ENCODE data around the gene BNIPL. TPM values are rescaled to one million over a fixed set of nuclear protein-coding genes. Genes with fewer than 3 reads are reported as not detected.

The BNIPL gene
- total RNA-seq, 2 experiments from 2014 or later, result 0.30 to 0.42 TPM

- Mint-ChIP-seq H3K36me3 (ENCODE audit: low read depth) (peaks cover 45% of the 10 kb centered on the region), H3K4me1 (ENCODE audit: low read depth) (peaks cover 78% of the 10 kb centered on the region), H3K9me3 (no peaks in the 10 kb centered on the region), H3K4me3 (peak overlapping the region; percentile 93), H3K27me3 (no peaks in the 10 kb centered on the region), H3K27ac (peak overlapping the region; percentile 90)
- ChIA-PET CTCF (interaction anchor here (0.6 to 8.3 kb wide), 8 partner anchors 11 to 126 kb away, joined by 3 to 58 read pairs (median 4); partner anchors contain the start of genes CDC42SE1, GABPB2, MINDY1 and MLLT11), POLR2A (interaction anchor here (0.6 to 6.7 kb wide), 16 partner anchors 7 to 234 kb away, joined by 3 to 144 read pairs (median 6); partner anchors contain the start of genes BNIPL, CDC42SE1, GABPB2 and MINDY1)
- no peaks in the 10 kb centered on the region for H3K27me3 ChIP-seq (ENCODE audit: control insufficient read depth in 1 of 2, insufficient read depth in 2 of 2, low read length in 2 of 2)
- intact Hi-C loops (cut with DNase I, micrococcal nuclease), result loop anchor here in 1 of 2 experiments (1.0 to 2.0 kb wide), 2 partner anchors 8 to 23 kb away; partner anchors contain the start of gene GABPB2
- peak overlapping the region; percentile 65 to 73 for H3K27ac ChIP-seq (ENCODE audit: low read depth in 1 of 2, low read length in 2 of 2)
- H3K4me3 ChIP-seq (ENCODE audit: low read length), result peak overlapping the region; percentile 84
- no peaks in the 10 kb centered on the region for H3K9me3 ChIP-seq (ENCODE audit: control insufficient read depth in 1 of 2, insufficient read depth in 1 of 2, low read length in 2 of 2)
- TF ChIP-seq CTCF (IDR thresholded peaks at IDR 0.05), result peak; percentile 52
- peaks cover 55% of the 10 kb centered on the region for H3K4me1 ChIP-seq (ENCODE audit: insufficient read depth, low read length)
- peak; percentile 28 to 84 (median 51) for DNase-seq
- ATAC-seq (ENCODE audit: poor library complexity), result peak; percentile 77
- H3K36me3 ChIP-seq (ENCODE audit: insufficient read depth, low read length), result peaks cover 22% of the 10 kb centered on the region
Measured at GRCh38 chr1:151047925-151048644, 11.7 kb downstream of the BNIPL start.

GRCh38 chr1:151048645-151049032 is 12.3 kb downstream of the BNIPL start:
- Mint-ChIP-seq H3K27me3 (no peaks in the 10 kb centered on the region), H3K4me1 (ENCODE audit: low read depth) (peaks cover 75% of the 10 kb centered on the region), H3K4me3 (peak overlapping the region; percentile 93), H3K27ac (peak overlapping the region; percentile 90), H3K9me3 (no peaks in the 10 kb centered on the region), H3K36me3 (ENCODE audit: low read depth) (peaks cover 51% of the 10 kb centered on the region)
- no peak for TF ChIP-seq CTCF (IDR thresholded peaks at IDR 0.05)
- ChIA-PET POLR2A (interaction anchor here (1.0 to 6.7 kb wide), 11 partner anchors 10 to 75 kb away, joined by 3 to 144 read pairs (median 7); partner anchors contain the start of genes CDC42SE1, GABPB2, MINDY1 and MLLT11), CTCF (interaction anchor here (1.0 to 8.3 kb wide), 6 partner anchors 10 to 51 kb away, joined by 3 to 58 read pairs (median 9); partner anchors contain the start of genes CDC42SE1, GABPB2, MINDY1 and MLLT11)
- no peaks in the 10 kb centered on the region for H3K27me3 ChIP-seq (ENCODE audit: control insufficient read depth in 1 of 2, insufficient read depth in 2 of 2, low read length in 2 of 2)
- DNase-seq, result no peak
- H3K4me3 ChIP-seq (ENCODE audit: low read length), result peak overlapping the region; percentile 84
- ATAC-seq (ENCODE audit: poor library complexity), result peak; percentile 13
- intact Hi-C loops (cut with DNase I, micrococcal nuclease), result loop anchor here in 1 of 2 experiments (1.0 to 2.0 kb wide), 2 partner anchors 8 to 22 kb away; partner anchors contain the start of gene GABPB2
- no peaks in the 10 kb centered on the region for H3K9me3 ChIP-seq (ENCODE audit: control insufficient read depth in 1 of 2, insufficient read depth in 1 of 2, low read length in 2 of 2)
- H3K4me1 ChIP-seq (ENCODE audit: insufficient read depth, low read length), result peaks cover 57% of the 10 kb centered on the region
- peak overlapping the region; percentile 65 to 73 for H3K27ac ChIP-seq (ENCODE audit: low read depth in 1 of 2, low read length in 2 of 2)
- peaks cover 28% of the 10 kb centered on the region for H3K36me3 ChIP-seq (ENCODE audit: insufficient read depth, low read length)

GRCh38 chr1:151049458-151049857 is 13.1 kb downstream of the BNIPL start:
- TF ChIP-seq CTCF (IDR thresholded peaks at IDR 0.05), result no peak
- ChIA-PET CTCF (interaction anchor here (0.7 to 8.3 kb wide), 3 partner anchors 9 to 25 kb away, joined by 3 to 58 read pairs (median 13); partner anchors contain the start of genes CDC42SE1, GABPB2 and MLLT11), POLR2A (interaction anchor here (1.0 to 6.7 kb wide), 9 partner anchors 10 to 108 kb away, joined by 3 to 144 read pairs (median 10); partner anchors contain the start of genes BNIPL, CDC42SE1, GABPB2 and MINDY1)
- Mint-ChIP-seq H3K9me3 (no peaks in the 10 kb centered on the region), H3K27me3 (no peaks in the 10 kb centered on the region), H3K4me1 (ENCODE audit: low read depth) (peaks cover 78% of the 10 kb centered on the region), H3K27ac (peak overlapping the region; percentile 90), H3K36me3 (ENCODE audit: low read depth) (peaks cover 59% of the 10 kb centered on the region), H3K4me3 (peak overlapping the region; percentile 93)
- Histone ChIP-seq H3K27me3 (ENCODE audit: control insufficient read depth in 1 of 2, insufficient read depth in 2 of 2, low read length in 2 of 2) (no peaks in the 10 kb centered on the region), H3K36me3 (ENCODE audit: insufficient read depth, low read length) (peaks cover 36% of the 10 kb centered on the region), H3K27ac (ENCODE audit: low read depth in 1 of 2, low read length in 2 of 2) (no peak overlapping the region), H3K4me3 (ENCODE audit: low read length) (no peak overlapping the region), H3K9me3 (ENCODE audit: control insufficient read depth in 1 of 2, insufficient read depth in 1 of 2, low read length in 2 of 2) (no peaks in the 10 kb centered on the region), H3K4me1 (ENCODE audit: insufficient read depth, low read length) (peaks cover 65% of the 10 kb centered on the region)
- intact Hi-C loops (cut with DNase I, micrococcal nuclease), result loop anchor here in 1 of 2 experiments (2.0 kb wide), 1 partner anchor 21 kb away; the partner anchor contains the start of gene GABPB2
- ATAC-seq (ENCODE audit: poor library complexity) (no peak), DNase-seq (peak in 2 of 14 experiments; percentile 8 to 25)

All from CD4-positive, alpha-beta T cell (primary cell).